ENCODE data around the gene C1orf35.

Gene C1orf35

GRCh38 chr1:228059634-228060457 is 43.3 kb downstream of the C1orf35 start:
- H3K4me3 ChIP-seq (ENCODE audit: low read depth, low read length) = no peak overlapping the region
- TF ChIP-seq CTCF (IDR thresholded peaks at IDR 0.05; ENCODE audit: low read depth, low read length, missing control alignments) = no peak
- no peak for DNase-seq (ENCODE audit: low read depth)
- in situ Hi-C loops (cut with HindIII; ENCODE audit: low sequenced_read_pairs) = no loop called here

- in situ Hi-C loops (cut with HindIII; ENCODE audit: low sequenced_read_pairs) = no loop called here
- no peak for DNase-seq (ENCODE audit: low read depth)
- H3K4me3 ChIP-seq (ENCODE audit: low read depth, low read length) = no peak overlapping the region
- no peak for TF ChIP-seq CTCF (IDR thresholded peaks at IDR 0.05; ENCODE audit: low read depth, low read length, missing control alignments)
Measured at GRCh38 chr1:228058949-228059633, 44.0 kb downstream of the C1orf35 start.

GRCh38 chr1:228058172-228058948 is 44.8 kb downstream of the C1orf35 start:
- H3K4me3 ChIP-seq (ENCODE audit: low read depth, low read length) = no peak overlapping the region
- no peak for DNase-seq (ENCODE audit: low read depth)
- in situ Hi-C loops (cut with HindIII; ENCODE audit: low sequenced_read_pairs) = no loop called here
- TF ChIP-seq CTCF (IDR thresholded peaks at IDR 0.05; ENCODE audit: low read depth, low read length, missing control alignments) = no peak

Measured in astrocyte of the cerebellum (primary cell).